Fibroblast of lung (primary cell): Measurements from ENCODE around the gene NBEAL1. TPM values are rescaled to one million over a fixed set of nuclear protein-coding genes. Genes with fewer than 3 reads are reported as not detected.

Source experiments
- DNase-seq, 2 donors: peaks; one replicate each; pipeline versions ENCODE4 v3.0.0 to v3.0.0-alpha.2; 2010; ENCODE audit warnings: low read depth in 2 of 2
- H2AFZ ChIP-seq: 2 replicates; pipeline ENCODE4 v1.5.1; 2012; ENCODE audit warnings: low read length, control low read depth, inconsistent platforms
- H3K27ac ChIP-seq: 2 replicates; pipeline ENCODE4 v1.5.1; 2011; ENCODE audit warnings: low read length, control low read depth; ENCODE audit not compliant: insufficient read depth
- H3K27me3 ChIP-seq: 2 replicates; pipeline ENCODE4 v1.5.1; 2011; ENCODE audit warnings: mild to moderate bottlenecking, low read length; ENCODE audit not compliant: control insufficient read depth, insufficient read depth
- H3K36me3 ChIP-seq: 2 replicates; pipeline ENCODE4 v1.5.1; 2011; ENCODE audit warnings: low read length; ENCODE audit not compliant: control insufficient read depth, insufficient read depth
- H3K4me1 ChIP-seq: 2 replicates; pipeline ENCODE4 v1.5.1; 2011; ENCODE audit warnings: low read length; ENCODE audit not compliant: control insufficient read depth, insufficient read depth; ENCODE audit errors: extremely low read depth
- H3K4me2 ChIP-seq: 2 replicates; pipeline ENCODE4 v1.5.1; 2011; ENCODE audit warnings: low read length, control low read depth; ENCODE audit not compliant: insufficient read depth; ENCODE audit errors: extremely low read depth
- H3K4me3 ChIP-seq, 4 experiments: fragments of 200-600 bp in 1 of 4; sonication (generic) in 1 of 4; replicated peaks in 1 of 4; 2 replicates each; pipeline ENCODE4 v1.5.1; 2011 to 2016; ENCODE audit warnings: low read length in 4 of 4, low read depth in 3 of 4, mild to moderate bottlenecking in 3 of 4, control low read depth in 2 of 4, inconsistent platforms in 1 of 4, mixed read lengths in 1 of 4; ENCODE audit not compliant: insufficient read depth in 1 of 4; ENCODE audit errors: control extremely low read depth in 1 of 4
- H3K79me2 ChIP-seq: 2 replicates; pipeline ENCODE4 v1.5.1; 2012; ENCODE audit warnings: mild to moderate bottlenecking, low read length, inconsistent platforms; ENCODE audit not compliant: control insufficient read depth, insufficient read depth
- H3K9ac ChIP-seq: 2 replicates; pipeline ENCODE4 v1.5.1; 2011; ENCODE audit warnings: mild to moderate bottlenecking, low read length, control low read depth; ENCODE audit not compliant: insufficient read depth
- H3K9me3 ChIP-seq: 2 replicates; pipeline ENCODE4 v1.5.1; 2012; ENCODE audit warnings: low read depth, low read length; ENCODE audit not compliant: control insufficient read depth, insufficient read depth
- H4K20me1 ChIP-seq: 2 replicates; pipeline ENCODE4 v1.5.1; 2011; ENCODE audit warnings: low read length; ENCODE audit not compliant: control insufficient read depth, insufficient read depth; ENCODE audit errors: extremely low read depth
- EZH2 ChIP-seq: IDR thresholded peaks from 2 replicates; pipeline ENCODE4 v1.5.1; 2012; ENCODE audit warnings: low read length, control low read depth, mild to moderate bottlenecking; ENCODE audit errors: missing control alignments
- polyA plus RNA-seq, 2 donors: library from polyadenylated mRNA; depleted of rRNA in 1 of 2; stranded (reverse) in 1 of 2; unstranded in 1 of 2; fragments of >200 nt; gene quantifications; 2 replicates each; pipeline ENCODE4 v1.2.1, GENCODE V29; 2011 to 2012; ENCODE audit warnings: missing spikeins in 1 of 2
- total RNA-seq: library from RNA; depleted of rRNA; stranded (reverse); fragments of >200 nt; gene quantifications from 2 replicates; pipeline ENCODE4 v1.2.1, GENCODE V29; 2014
- TF ChIP-seq, protein P1 (sequence below), 2 donors: IDR thresholded peaks in 1 of 2; conservative IDR thresholded peaks in 1 of 2; 1 replicate in 1 of 2; 2 replicates in 1 of 2; pipeline ENCODE4 v1.5.1; 2011 to 2012; ENCODE audit warnings: low read length in 2 of 2, control low read depth in 1 of 2, inconsistent platforms in 1 of 2, low read depth in 1 of 2, mild to moderate bottlenecking in 1 of 2

Gene NBEAL1
- total and polyA plus RNA-seq, 2 donors (not counting 1 experiment from before 2014, with no cell fraction given): 14.8 to 55.7 TPM

DNA sequence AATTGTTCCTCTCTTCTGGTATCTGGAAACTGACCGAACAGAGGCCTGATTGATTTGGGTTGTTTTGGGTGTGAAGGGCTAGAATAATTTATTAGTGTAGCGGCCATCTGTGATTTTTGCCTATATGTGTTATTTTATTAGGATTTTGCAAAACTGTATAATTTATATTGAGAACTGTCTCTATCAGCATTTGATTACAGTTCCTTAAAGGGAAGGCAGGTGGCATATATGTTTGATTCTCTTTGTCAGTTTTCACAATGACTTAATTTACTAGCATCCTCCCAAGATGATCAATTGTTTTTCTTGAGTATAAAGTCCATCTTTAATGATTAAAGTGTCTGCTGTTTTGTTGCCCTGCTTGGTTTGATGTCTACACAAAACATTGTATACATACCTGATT lies 4.5 kb downstream of the NBEAL1 start:
- DNase-seq: no peak
- H3K79me2 ChIP-seq: peaks cover 60% of the 10 kb centered on the region
- no peaks in the 10 kb centered on the region for H3K9me3 ChIP-seq
- H3K4me2 ChIP-seq: peak overlapping the region; percentile 83
- no peaks in the 10 kb centered on the region for H3K27me3 ChIP-seq
- H3K27ac ChIP-seq: no peak overlapping the region
- H3K36me3 ChIP-seq: no peaks in the 10 kb centered on the region
- H2AFZ ChIP-seq: no peak overlapping the region
- H3K9ac ChIP-seq: no peak overlapping the region
- H4K20me1 ChIP-seq: no peaks in the 10 kb centered on the region
- peak overlapping the region; percentile 25 to 95 (median 52) for H3K4me3 ChIP-seq
- no peak for TF ChIP-seq EZH2
- TF ChIP-seq, protein P1, sequence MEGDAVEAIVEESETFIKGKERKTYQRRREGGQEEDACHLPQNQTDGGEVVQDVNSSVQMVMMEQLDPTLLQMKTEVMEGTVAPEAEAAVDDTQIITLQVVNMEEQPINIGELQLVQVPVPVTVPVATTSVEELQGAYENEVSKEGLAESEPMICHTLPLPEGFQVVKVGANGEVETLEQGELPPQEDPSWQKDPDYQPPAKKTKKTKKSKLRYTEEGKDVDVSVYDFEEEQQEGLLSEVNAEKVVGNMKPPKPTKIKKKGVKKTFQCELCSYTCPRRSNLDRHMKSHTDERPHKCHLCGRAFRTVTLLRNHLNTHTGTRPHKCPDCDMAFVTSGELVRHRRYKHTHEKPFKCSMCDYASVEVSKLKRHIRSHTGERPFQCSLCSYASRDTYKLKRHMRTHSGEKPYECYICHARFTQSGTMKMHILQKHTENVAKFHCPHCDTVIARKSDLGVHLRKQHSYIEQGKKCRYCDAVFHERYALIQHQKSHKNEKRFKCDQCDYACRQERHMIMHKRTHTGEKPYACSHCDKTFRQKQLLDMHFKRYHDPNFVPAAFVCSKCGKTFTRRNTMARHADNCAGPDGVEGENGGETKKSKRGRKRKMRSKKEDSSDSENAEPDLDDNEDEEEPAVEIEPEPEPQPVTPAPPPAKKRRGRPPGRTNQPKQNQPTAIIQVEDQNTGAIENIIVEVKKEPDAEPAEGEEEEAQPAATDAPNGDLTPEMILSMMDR (conservative IDR thresholded peaks at IDR 0.05 in 1 of 2, IDR thresholded peaks at IDR 0.05 in 1 of 2; ENCODE audit: low read depth in 1 of 2, low read length in 2 of 2): no peak
- H3K4me1 ChIP-seq: no peaks in the 10 kb centered on the region

DNA sequence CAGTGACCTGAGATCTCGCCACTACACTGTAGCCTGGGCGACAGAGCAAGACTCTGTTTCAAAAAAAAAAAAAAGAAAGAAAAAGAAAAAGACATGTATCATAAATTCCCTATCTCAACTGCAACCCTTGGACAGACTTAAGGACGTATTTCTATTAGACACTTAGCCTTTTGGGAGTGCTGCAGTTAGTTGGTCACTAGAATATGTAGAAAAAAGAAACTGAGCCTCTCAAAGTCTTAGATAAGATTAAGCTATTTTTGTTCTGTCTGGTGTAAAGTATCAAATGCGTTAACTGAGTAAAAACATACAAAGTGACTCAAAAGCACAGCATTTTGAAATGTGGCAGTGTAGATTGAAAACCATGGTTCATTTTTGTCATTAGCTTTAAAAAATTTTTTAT lies 7.3 kb downstream of the NBEAL1 start:
- Histone ChIP-seq H3K4me1 (no peaks in the 10 kb centered on the region), H3K4me3 (no peak overlapping the region), H4K20me1 (no peaks in the 10 kb centered on the region), H2AFZ (no peak overlapping the region), H3K27ac (no peak overlapping the region), H3K79me2 (peaks cover 49% of the 10 kb centered on the region), H3K27me3 (no peaks in the 10 kb centered on the region), H3K36me3 (no peaks in the 10 kb centered on the region), H3K9me3 (no peaks in the 10 kb centered on the region), H3K9ac (no peak overlapping the region), H3K4me2 (peak overlapping the region; percentile 46)
- TF ChIP-seq EZH2: no peak
- DNase-seq: peak in 1 of 2 donors; percentile 21

- no peak overlapping the region for H3K9ac ChIP-seq
- H3K79me2 ChIP-seq: peaks cover 45% of the 10 kb centered on the region
These were observed 8.1 kb downstream of the NBEAL1 start for GRCh38 chr2:203022751-203023150.

More at GRCh38 chr2:203022751-203023150, 8.1 kb downstream of the NBEAL1 start:
- Histone ChIP-seq H3K4me3 (no peak overlapping the region), H3K4me2 (peak overlapping the region; percentile 33), H2AFZ (no peak overlapping the region), H4K20me1 (no peaks in the 10 kb centered on the region), H3K27me3 (no peaks in the 10 kb centered on the region), H3K27ac (no peak overlapping the region), H3K36me3 (no peaks in the 10 kb centered on the region), H3K9me3 (no peaks in the 10 kb centered on the region), H3K4me1 (no peaks in the 10 kb centered on the region)
- DNase-seq: peak; percentile 20 to 38
- TF ChIP-seq, protein P1 (conservative IDR thresholded peaks at IDR 0.05 in 1 of 2, IDR thresholded peaks at IDR 0.05 in 1 of 2; ENCODE audit: low read depth in 1 of 2, low read length in 2 of 2): no peak
- no peak for TF ChIP-seq EZH2
